Stomach (tissue), 9 donors: ENCODE data around the gene MACROD1. TPM values are rescaled to one million over a fixed set of nuclear protein-coding genes. Genes with fewer than 3 reads are reported as not detected.

Experiments
- DNase-seq, 2 donors: peaks; one replicate each; pipeline versions ENCODE4 v3.0.0 to v3.0.0-alpha.2; 2013 to 2019
- H3K27ac ChIP-seq, 5 donors: fragments of 200-600 bp in 4 of 5; sonication (generic) in 4 of 5; one replicate each; pipeline ENCODE4 v1.5.1; 2013 to 2019; ENCODE audit warnings: mild to moderate bottlenecking in 1 of 5, moderate library complexity in 1 of 5
- H3K27me3 ChIP-seq, 3 donors: fragments of 200-600 bp; sonication (generic); one replicate each; pipeline ENCODE4 v1.5.1; 2017 to 2019; ENCODE audit warnings: mixed run types in 1 of 3
- H3K36me3 ChIP-seq, 4 donors: fragments of 200-600 bp; sonication (generic); 1 replicate in 3 of 4; 2 replicates in 1 of 4; pipeline ENCODE4 v1.5.1; 2016 to 2019
- H3K4me1 ChIP-seq, 4 donors: fragments of 200-600 bp; sonication (generic); one replicate each; pipeline ENCODE4 v1.5.1; 2016 to 2019
- H3K4me3 ChIP-seq, 4 donors: fragments of 200-600 bp; sonication (generic) in 3 of 4; one replicate each; pipeline ENCODE4 v1.5.1; 2016 to 2019; ENCODE audit warnings: mild to moderate bottlenecking in 1 of 4
- H3K9me3 ChIP-seq, 4 donors: fragments of 200-600 bp; sonication (generic); one replicate each; pipeline ENCODE4 v1.5.1; 2016 to 2019
- CTCF ChIP-seq, 7 experiments: fragments of 450-650 bp in 4 of 7; fragments of 200-600 bp in 3 of 7; sonication (generic) in 3 of 7; IDR thresholded peaks; one replicate each; pipeline ENCODE4 v1.5.1; 2016 to 2019; ENCODE audit warnings: antibody characterized with exemption in 7 of 7, control low read depth in 2 of 7, mild to moderate bottlenecking in 1 of 7
- EP300 ChIP-seq: sonication (generic); formaldehyde crosslinking; IDR thresholded peaks from one replicate; pipeline ENCODE4 v1.6.1; 2017; ENCODE audit warnings: antibody characterized with exemption
- POLR2A ChIP-seq, 4 donors: fragments of 450-650 bp; IDR thresholded peaks; one replicate each; pipeline ENCODE4 v1.6.1; 2016; ENCODE audit warnings: antibody characterized with exemption in 4 of 4, control low read depth in 2 of 4, mild to moderate bottlenecking in 1 of 4, moderate library complexity in 1 of 4
- POLR2AphosphoS5 ChIP-seq, 3 donors: sonication (generic); formaldehyde crosslinking; IDR thresholded peaks; one replicate each; pipeline ENCODE4 v1.6.1; 2016; ENCODE audit warnings: antibody characterized with exemption in 3 of 3
- WGBS, 5 donors: extraction: QIAGEN DNeasy Blood & Tissue Kit in 3 of 5; methylation state at CpG; one replicate each; pipeline versions ENCODE4 v1.1.5 to v1.1.7; 2013 to 2018; 5-methylcytosine and 5-hydroxymethylcytosine counted together
- intact Hi-C: fragments of 100-400 bp; cut with DNase I; formaldehyde crosslinking; loops from one replicate; pipeline ENCODE4 v1.15.1; 2023; ENCODE audit warnings: low total_unique reads
- polyA plus RNA-seq, 3 donors: library from polyadenylated mRNA; stranded (reverse); fragments of 200-250 nt; gene quantifications; one replicate each; pipeline ENCODE4 v1.2.3, GENCODE V29; 2013
- total RNA-seq, 5 donors: library from RNA; depleted of rRNA; stranded (reverse); fragments of >200 nt; gene quantifications; one replicate each; pipeline versions ENCODE4 v1.1.0 to v1.2.3, GENCODE V29; 2014 to 2016
- donor health status: healthy with polysubstance abuse.
- donor health status: Bipolar disorder and iron deficiency.
- donor health status: healthy.

MACROD1 gene
- total and polyA plus RNA-seq, 8 donors: 18.0 to 283 (median 47.4) TPM

- no peaks in the 10 kb centered on the region for H3K9me3 ChIP-seq
- no peak overlapping the region for H3K27ac ChIP-seq
These were observed 53.0 kb downstream of the MACROD1 start for GRCh38 chr11:64112771-64113461.

GRCh38 chr11:64110465-64111375 is 55.2 kb downstream of the MACROD1 start:
- Histone ChIP-seq H3K27me3 (no peaks in the 10 kb centered on the region), H3K9me3 (no peaks in the 10 kb centered on the region), H3K36me3 (peaks cover 0 to 4% (median 0%) of the 10 kb centered on the region in 4 donors), H3K27ac (no peak overlapping the region), H3K4me3 (no peak overlapping the region), H3K4me1 (peaks cover 0 to 9% (median 0%) of the 10 kb centered on the region in 4 donors)
- 80 to 87% (median 86%) methylated on average over 18 to 21 of the region's 21 CpGs for WGBS, 5 donors
- DNase-seq: no peak
- TF ChIP-seq POLR2A (IDR thresholded peaks at IDR 0.05) (no peak), EP300 (no peak), CTCF (IDR thresholded peaks at IDR 0.05) (no peak), POLR2AphosphoS5 (IDR thresholded peaks at IDR 0.05) (no peak)
- intact Hi-C loops: no loop called here

More at GRCh38 chr11:64112771-64113461, 53.0 kb downstream of the MACROD1 start:
- TF ChIP-seq POLR2A (IDR thresholded peaks at IDR 0.05) (no peak), POLR2AphosphoS5 (IDR thresholded peaks at IDR 0.05) (no peak), EP300 (no peak), CTCF (IDR thresholded peaks at IDR 0.05) (no peak)
- DNase-seq: no peak
- Histone ChIP-seq H3K4me1 (no peaks in the 10 kb centered on the region), H3K27me3 (no peaks in the 10 kb centered on the region), H3K4me3 (no peak overlapping the region), H3K36me3 (peaks cover 0 to 19% (median 9%) of the 10 kb centered on the region in 4 donors)
- WGBS, 5 donors: 52 to 89% (median 76%) methylated on average over 2 to 3 of the region's 3 CpGs
- intact Hi-C loops: no loop called here

- Histone ChIP-seq H3K9me3 (no peaks in the 10 kb centered on the region), H3K4me1 (peaks cover 0 to 11% (median 0%) of the 10 kb centered on the region in 4 donors), H3K27ac (no peak overlapping the region), H3K4me3 (no peak overlapping the region), H3K36me3 (peaks cover 0 to 4% (median 0%) of the 10 kb centered on the region in 4 donors), H3K27me3 (no peaks in the 10 kb centered on the region)
- 87 to 95% (median 88%) methylated on average over 3 to 8 of the region's 8 CpGs for WGBS, 5 donors
- TF ChIP-seq POLR2AphosphoS5 (IDR thresholded peaks at IDR 0.05) (no peak), CTCF (IDR thresholded peaks at IDR 0.05) (no peak), POLR2A (IDR thresholded peaks at IDR 0.05) (no peak), EP300 (no peak)
- intact Hi-C loops: no loop called here
- DNase-seq: no peak
These were observed 56.6 kb downstream of the MACROD1 start for GRCh38 chr11:64109332-64109731.

GRCh38 chr11:64107303-64107702 is 58.6 kb downstream of the MACROD1 start:
- peaks cover 0 to 4% (median 0%) of the 10 kb centered on the region in 4 donors for H3K36me3 ChIP-seq
- H3K9me3 ChIP-seq: no peaks in the 10 kb centered on the region
- no peaks in the 10 kb centered on the region for H3K27me3 ChIP-seq
- TF ChIP-seq POLR2A (IDR thresholded peaks at IDR 0.05) (no peak), POLR2AphosphoS5 (IDR thresholded peaks at IDR 0.05) (no peak), CTCF (IDR thresholded peaks at IDR 0.05) (no peak), EP300 (no peak)
- peaks cover 0 to 11% (median 0%) of the 10 kb centered on the region in 4 donors for H3K4me1 ChIP-seq
- no peak overlapping the region for H3K4me3 ChIP-seq
- intact Hi-C loops: no loop called here
- no peak for DNase-seq
- no peak overlapping the region for H3K27ac ChIP-seq
- WGBS, 5 donors: 81 to 94% (median 86%) methylated on average over 9 of the region's 9 CpGs
